Sciatic nerve (tissue), 2 donors: ENCODE measurements around the gene RBMS3. TPM values are rescaled to one million over a fixed set of nuclear protein-coding genes. Genes with fewer than 3 reads are reported as not detected.

Experiments
- ATAC-seq: fragments of 200-7000 bp; cut with Tn5 transposase; one replicate; pipeline ENCODE4 v1.9.1; 2020; ENCODE audit warnings: mild to moderate bottlenecking, moderate library complexity
- DNase-seq: peaks from one replicate; pipeline ENCODE4 v3.0.0-alpha.2; 2020; ENCODE audit warnings: low spot score
- intact Hi-C: fragments of 100-400 bp; cut with DNase I; formaldehyde crosslinking; loops from one replicate; pipeline ENCODE4 v1.14.2; 2022
- total RNA-seq: library from RNA; stranded (reverse); fragmentation: NEBNext Ultra II Directional; extraction: Animal tissue kit (Norgen Biotek cat#: 25700); gene quantifications from one replicate; pipeline ENCODE4 v1.2.1, GENCODE V29; 2021
- donor health status: DM: no; HTN: no; CAD: no.
- donor health status: DM: no; HTN: no; CAD: no.

RBMS3 gene
- total RNA-seq, 1 donor from 2014 or later: 161 TPM

DNA sequence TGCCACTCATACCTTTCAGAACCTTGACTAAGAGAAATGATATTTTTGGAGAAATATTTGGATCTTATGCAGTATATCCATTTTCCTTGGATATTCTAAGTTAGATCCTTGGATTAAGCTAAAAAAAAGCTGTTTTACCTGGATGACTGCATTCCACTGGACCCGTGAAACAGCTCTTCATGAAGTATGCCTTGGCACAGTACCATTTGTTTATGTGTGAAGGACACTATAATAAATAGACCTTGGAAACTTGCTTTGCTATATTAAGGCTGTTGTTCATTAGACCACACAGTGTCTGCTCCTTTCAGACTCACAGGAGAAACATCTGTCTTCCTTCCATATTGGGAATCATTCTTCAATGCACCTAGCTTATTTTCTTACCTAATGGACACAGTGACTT lies 674.5 kb downstream of the RBMS3 start:
- intact Hi-C loops: no loop called here
- DNase-seq: no peak
- ATAC-seq: no peak

DNA sequence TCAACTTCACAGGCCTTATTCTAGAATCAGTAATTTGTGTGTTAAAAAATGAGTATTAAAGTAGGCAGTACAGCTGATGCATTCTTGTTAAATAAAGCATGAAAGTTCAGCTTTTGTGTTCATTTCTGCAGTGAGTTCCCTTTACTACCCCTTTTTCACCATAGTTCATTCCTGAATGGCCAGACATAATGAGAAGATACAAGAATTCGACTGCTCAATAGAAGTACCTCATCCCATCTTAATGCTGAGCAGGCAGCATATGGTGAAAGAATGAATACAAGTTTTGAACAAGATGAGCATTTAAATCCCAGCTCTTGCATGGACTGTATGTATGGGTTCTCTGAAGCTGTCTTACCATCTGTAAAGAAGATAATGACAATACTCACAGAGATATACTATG lies 677.9 kb downstream of the RBMS3 start:
- DNase-seq (no peak), ATAC-seq (no peak)
- intact Hi-C loops: no loop called here

DNA sequence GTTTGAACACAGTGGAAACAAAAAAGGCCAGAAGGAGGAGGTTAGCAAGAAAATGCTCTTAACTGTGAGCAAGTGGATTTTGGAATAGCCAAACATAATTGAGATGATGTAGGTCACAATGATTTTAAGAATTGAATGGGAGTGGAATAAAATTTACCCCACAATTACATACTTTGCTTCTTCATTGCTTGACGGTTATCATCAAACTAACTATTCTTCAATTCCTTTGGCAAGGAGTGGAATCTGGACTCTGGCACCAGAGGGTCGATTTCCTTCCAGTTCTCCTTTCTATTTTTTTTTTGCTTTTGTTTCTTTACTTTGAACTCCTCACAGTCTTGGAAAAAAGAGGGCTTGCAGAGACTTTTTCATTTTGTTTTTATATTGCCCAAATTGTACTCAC lies 691.0 kb downstream of the RBMS3 start:
- intact Hi-C loops: loop anchor here (5.0 kb wide), 1 partner anchor 1115 kb away; no protein-coding TSS in a partner anchor
- peak; percentile 58 for ATAC-seq
- no peak for DNase-seq

DNA sequence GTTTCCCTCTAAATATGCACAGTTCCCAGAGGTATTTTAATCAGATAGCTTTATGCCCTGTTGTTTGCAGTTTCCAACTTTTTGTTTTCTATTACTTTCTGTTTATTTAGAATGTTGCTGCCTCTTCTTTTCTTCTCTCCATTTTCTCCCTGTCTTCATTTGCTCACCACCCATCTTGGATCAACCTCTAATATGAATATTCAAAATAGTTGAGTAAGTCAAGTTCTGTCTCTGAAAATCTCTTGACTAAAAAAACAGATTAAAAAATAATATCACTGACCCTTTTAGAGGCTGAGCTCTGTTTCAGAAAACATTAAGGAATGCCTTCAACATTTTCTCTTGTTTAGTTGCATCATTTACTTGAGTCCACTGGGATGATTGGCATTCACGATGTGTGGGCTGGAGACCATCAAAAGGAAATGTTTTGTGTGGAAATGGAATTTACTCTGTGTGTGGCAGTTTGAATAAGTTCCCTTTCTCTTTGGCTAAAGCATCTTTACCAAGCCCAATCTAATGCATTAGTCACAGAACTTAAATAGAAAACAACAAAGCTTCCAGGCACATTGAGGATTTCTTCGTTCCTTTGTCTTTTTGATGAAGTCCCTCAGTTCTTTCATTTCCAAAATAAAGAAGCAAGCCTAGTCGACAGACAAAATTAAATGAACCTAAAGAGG lies 691.6 kb downstream of the RBMS3 start:
- DNase-seq (no peak), ATAC-seq (peak; percentile 85)
- intact Hi-C loops: loop anchor here (5.0 kb wide), 1 partner anchor 1115 kb away; no protein-coding TSS in a partner anchor

DNA sequence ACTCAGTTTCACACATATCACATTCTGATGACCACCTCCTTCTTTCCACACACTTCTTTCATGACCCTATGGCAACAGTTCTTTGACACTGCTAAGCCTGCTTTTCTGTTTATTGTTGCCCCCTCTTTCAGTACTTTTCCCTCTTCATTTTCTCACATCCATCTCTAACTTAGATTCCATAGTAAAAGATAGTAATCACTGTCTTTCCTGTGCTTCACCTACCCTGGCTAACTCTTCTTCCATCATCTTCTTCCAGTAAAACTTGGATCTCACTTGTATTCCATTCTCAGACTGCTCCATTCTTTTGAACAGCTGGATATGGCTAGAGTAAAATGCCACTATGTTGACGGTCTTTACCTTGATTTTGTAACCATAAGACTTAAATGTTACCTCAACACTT lies 692.9 kb downstream of the RBMS3 start:
- intact Hi-C loops: loop anchor here (5.0 kb wide), 1 partner anchor 1116 kb away; no protein-coding TSS in a partner anchor
- ATAC-seq (no peak), DNase-seq (no peak)

DNA sequence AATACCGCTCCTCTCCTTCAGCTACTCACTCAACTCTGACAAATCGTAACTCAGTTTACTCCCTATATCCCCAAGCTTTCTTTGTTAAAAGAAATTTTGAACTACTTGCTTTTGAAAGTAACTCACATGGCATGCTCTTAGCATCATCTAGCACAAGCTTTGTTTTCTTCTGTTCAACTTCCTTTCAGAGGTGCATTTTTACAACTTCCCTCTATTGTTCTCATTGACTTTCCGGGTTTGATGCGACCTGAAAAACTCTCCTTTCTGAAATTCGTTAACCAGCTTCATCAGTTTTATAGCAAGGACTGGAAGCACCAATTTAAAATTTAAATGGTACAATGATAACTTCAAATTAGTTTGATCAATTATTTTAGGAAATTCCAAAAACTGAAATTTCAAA lies 696.0 kb downstream of the RBMS3 start:
- ATAC-seq (no peak), DNase-seq (no peak)
- intact Hi-C loops: no loop called here

DNA sequence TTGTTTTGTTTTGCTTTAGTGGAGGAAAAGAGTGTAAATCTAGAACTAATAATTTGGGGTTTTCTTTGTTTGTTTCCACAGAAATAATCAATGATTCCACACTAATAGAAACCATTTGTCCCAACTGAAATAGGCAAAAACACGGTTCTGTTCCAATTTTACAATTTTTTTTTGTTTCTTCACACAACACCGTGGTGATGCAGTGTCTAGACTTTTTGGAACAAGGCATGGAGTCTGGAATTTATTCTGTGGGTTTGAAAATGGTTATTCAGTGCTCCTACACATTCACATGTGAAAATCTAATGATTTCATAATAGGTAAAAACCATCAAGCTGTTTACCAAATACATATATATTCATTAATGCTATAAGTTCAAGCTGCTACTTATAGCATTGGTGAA lies 696.5 kb downstream of the RBMS3 start:
- ATAC-seq (no peak), DNase-seq (no peak)
- intact Hi-C loops: no loop called here

DNA sequence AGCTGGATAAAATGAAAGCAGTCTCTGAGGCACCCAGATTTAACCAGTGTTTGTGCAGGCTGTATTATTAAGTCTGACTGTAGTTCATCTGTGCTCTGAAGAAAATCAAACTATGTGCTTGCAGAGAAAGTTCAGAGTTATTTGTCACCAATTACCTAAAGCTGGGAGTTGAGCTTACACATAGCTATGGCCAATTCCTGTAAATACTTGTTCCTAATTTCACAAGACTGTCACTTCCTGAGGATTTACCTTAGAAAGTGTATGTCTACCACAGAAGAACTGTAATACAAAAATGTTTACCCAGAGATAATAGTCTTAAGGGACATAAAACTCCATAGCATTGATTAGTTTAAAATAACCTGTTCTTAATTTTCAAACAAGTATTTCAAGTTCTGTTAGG lies 697.2 kb downstream of the RBMS3 start:
- no peak for ATAC-seq
- intact Hi-C loops: no loop called here
- no peak for DNase-seq

DNA sequence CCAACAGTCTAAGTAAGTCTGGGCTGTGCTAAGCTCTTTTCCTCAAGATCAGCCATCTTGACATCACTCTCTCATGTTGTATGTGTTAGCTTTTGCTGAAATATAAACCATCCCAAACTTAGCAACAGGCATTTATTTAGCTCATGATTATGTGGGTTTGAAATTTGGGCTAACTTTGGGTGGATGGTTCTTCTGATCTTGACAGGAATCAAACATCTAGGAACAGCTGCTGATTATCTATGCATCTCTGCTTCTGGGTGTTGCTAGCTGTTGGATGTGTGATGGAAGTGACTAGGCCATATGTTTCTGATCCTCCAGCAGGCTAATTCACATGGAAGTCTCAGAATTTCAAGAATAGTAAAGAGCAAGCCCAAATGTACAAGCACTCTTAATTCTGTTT lies 710.3 kb downstream of the RBMS3 start:
- ATAC-seq (no peak), DNase-seq (no peak)
- intact Hi-C loops: no loop called here

DNA sequence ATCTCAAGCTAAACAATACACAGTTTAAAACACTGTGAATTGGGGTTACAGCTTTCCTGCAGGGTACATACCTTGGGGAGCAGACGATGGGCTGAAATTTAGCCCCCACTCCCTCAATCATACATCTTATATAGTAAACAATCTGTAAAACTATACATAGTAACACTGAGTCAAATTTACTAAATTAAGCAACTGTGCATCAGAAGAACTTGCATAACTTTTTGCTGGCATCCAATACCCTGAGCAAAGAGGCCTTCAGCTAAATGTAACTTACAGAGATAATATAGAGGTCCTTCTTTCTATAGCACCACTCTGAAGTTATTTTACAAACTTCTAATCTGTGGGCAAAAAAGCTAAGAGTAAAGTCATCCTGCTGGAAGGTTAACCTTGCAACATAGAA lies 721.9 kb downstream of the RBMS3 start:
- intact Hi-C loops: no loop called here
- ATAC-seq: no peak

DNA sequence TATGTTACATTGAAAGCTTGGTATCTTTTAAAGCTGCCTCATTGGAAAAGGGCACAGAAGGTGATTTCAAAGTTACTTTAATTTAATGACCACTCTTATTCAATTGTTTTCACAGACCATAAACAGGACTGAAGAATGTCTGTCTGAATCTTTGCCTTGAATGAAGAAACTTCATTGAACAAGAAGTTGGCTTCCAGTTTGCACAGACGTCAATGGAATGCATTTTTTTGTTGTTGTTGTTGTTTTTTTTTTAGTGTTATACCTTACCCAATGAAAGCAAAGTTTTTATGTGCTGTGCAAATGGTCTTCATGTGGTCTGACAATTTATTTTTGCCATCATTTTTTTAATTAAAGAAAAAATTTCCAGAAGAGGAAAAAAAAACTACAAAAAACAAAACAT lies 722.9 kb downstream of the RBMS3 start:
- intact Hi-C loops: no loop called here
- DNase-seq: no peak
- ATAC-seq: no peak

More for the DNA sequence above, 721.9 kb downstream of the RBMS3 start:
- no peak for DNase-seq

DNA sequence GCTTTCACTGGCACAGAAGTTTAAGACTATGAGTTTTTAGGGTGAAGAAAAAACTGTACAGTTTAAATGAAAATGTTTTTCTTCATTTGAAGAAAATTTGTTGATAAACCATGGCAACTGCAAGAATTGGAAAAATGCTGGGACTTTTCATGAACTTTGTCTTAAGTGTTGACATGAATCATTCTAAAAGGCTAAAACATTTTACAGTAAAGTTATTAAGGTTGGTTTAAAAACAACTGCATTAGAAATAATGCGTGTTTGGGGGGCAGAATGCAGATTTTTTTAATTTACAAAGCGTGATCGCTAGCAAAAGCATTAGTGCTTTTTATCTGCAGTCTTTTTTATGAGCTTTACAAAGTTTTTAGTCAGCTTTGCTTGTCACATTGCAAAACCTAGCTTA lies 723.6 kb downstream of the RBMS3 start:
- no peak for DNase-seq
- intact Hi-C loops: no loop called here
- ATAC-seq: no peak

DNA sequence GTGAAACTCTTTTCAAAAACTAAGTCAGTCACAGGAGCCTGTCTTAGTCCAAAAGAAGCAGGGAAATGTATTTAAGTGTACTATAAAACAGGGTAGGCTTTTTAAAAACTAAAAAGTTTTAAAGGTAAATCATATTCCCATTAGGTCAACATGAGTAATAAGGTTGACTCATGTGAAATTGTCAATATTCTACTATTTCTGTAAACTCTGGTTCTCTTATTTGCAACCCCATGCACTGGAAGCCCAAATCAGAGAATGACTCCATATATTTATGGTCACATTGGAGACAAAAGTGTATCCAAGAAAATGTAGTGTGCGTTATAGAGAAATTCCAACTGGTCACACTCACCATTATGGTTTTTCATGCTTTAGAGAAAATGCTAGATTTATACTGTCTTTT lies 725.2 kb downstream of the RBMS3 start:
- ATAC-seq: no peak
- intact Hi-C loops: no loop called here

DNA sequence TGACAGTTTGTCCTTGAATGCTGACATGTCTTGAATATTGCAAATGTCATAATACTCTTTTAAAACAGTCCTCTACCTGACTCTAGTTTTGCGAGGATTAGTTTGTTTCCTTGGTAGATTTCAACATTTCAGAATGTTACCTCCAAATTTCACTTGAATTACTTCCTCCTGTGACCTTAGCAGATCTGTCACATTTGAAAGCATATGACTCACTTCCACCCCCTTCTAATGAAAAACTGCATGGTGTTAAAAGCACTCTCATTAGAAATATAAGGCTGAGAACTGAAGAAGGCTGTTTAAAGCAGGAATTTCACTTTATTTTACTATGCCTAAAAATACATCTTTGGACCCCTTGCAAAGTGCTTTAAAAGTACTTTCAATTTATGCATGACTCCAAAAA lies 726.8 kb downstream of the RBMS3 start:
- DNase-seq: no peak
- intact Hi-C loops: no loop called here
- no peak for ATAC-seq

More for the DNA sequence above, 725.2 kb downstream of the RBMS3 start:
- DNase-seq: no peak

DNA sequence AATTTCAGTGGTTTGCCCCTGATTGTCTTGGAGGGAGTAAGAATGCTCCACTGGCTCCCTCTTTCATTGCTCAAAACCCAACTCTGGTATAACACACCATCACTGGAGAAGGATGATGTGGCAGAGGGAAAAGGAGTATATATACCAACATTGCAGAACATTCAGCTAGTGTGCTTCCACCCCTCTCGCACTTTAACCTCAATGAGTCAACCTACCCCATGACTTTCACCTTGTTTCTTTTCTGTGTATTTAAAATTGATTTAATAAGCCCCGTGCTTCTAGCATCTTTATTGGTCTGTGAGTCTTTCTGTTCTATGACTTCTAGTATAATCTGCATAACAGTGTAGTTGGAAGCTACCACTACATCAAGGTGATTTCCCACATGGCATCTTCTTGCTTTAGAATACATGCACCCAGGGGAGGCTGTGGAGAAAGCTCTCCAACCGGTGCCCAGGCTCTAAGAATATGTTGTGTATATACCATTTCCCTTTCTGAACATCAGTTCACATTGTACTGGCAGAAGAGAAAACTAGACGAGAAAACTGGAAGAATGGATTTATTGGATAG lies 730.4 kb downstream of the RBMS3 start:
- intact Hi-C loops: no loop called here
- no peak for DNase-seq
- peak; percentile 40 for ATAC-seq

DNA sequence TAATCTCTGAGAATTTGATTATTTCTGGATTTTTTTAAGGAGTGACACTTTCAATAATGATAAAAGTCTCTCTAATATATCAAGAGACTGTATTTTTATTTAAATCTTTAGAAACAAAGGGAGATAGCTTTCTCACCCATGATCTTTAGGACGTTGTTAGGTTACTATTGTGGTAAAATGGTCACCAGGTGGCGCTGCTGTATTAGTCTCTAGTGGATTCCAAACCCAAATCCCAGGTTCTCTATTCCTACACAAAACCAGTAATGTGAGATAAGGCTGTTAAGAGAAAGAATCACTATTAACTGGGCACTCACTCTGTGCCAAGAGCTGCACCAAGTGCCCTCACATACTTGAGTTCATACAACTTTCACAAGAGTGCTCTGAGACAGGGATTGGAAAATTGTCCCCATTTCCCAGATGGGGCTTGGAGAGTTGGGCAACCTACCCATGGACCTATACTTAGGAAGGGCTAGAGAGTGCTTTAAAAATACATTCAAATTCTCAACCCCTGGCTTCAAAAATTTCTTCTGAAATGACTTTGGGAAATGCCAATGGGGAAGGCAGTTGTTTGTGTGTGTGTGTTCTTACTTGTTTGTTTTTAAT lies 732.2 kb downstream of the RBMS3 start:
- peak; percentile 85 for DNase-seq
- intact Hi-C loops: no loop called here
- ATAC-seq: peak; percentile 61

DNA sequence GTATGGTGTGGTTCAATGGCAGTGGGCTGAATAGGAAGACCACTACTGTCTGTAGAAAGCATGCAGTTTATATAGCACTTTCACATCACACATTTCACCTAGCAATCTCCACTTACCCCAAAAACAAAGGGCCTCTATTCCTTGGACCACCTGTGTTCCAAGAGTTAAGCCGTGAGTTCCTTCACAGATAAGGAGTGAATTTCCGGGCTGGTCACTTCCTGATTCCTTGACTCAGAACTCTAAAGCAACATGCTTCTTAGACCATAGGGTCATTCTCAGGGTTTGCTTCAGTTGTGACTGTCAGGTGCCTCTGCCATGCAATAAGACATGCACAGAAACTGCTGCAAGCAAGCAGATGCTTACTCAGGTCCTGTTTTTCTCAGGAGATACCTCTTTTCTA lies 737.0 kb downstream of the RBMS3 start:
- ATAC-seq: no peak
- intact Hi-C loops: no loop called here
- DNase-seq: no peak

DNA sequence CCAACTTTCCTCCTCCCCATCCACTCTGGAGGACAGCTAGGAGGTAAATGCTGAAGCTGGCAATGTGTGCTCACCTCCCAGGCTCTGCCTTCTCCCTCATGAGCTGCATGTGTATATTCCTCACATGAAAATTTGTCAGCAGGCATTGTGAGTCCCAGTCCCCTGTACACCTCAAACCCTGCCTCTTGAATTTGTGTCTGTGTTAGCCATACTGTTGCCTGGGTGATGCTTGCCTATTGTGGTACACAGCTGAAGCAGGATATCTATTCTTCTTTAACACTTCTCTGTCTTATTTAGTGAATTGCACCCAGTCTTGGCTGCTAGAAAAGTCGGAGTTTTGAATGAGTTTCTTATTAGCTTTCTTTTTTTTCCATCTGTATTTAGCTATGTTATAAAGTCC lies 739.5 kb downstream of the RBMS3 start:
- no peak for ATAC-seq
- DNase-seq: no peak
- intact Hi-C loops: no loop called here

DNA sequence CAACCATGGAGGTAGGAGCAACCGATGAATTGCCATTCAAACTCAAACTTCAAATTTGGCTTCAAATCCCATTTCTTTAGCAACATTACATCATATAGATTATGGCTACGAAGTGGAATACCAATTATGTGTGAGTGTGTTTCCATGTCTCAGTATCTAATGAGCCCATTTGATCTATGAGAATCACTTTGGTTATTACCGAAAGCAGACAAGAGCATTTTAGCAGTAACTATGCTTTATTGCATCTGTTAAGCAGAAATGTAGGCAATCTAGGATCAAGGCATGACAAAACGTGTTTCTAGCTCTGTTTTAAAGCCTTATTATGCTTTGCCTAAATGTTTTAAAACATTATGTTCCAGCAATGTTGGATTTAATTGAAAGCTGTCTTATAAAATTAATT lies 743.6 kb downstream of the RBMS3 start:
- ATAC-seq (no peak), DNase-seq (no peak)
- intact Hi-C loops: no loop called here

DNA sequence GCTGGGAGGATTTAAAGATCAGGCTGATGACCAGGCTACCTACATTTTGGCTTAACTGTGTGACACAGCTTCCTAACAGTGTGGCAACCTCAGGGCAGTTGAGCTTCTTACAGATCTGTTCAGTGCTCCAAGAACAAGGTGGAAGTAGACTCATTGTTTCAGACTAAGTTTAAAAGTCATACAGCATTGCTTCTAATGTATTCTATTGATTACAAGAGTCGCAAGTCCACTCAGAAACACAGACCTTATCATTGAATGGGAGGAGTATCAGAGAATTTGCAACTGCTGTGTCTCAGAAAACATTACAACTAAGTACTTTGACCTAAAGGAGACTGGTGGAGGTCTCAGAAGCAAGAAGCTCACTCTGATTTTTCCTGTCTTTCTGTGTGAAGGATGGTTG lies 746.0 kb downstream of the RBMS3 start:
- intact Hi-C loops: no loop called here
- ATAC-seq (no peak), DNase-seq (no peak)
